ENCODE results near the gene CD81. TPM values are rescaled to one million over a fixed set of nuclear protein-coding genes. Genes with fewer than 3 reads are reported as not detected.

CD81 gene
- total RNA-seq, 4 donors from 2014 or later, result 234 to 340 (median 277) TPM

GRCh38 chr11:2423157-2424025 is 46.3 kb downstream of the CD81 start:
- Histone ChIP-seq H3K36me3 (no peaks in the 10 kb centered on the region), H3K4me1 (peaks cover 14% of the 10 kb centered on the region), H3K9me3 (no peaks in the 10 kb centered on the region), H3K4me3 (no peak overlapping the region), H3K27ac (no peak overlapping the region), H3K27me3 (peaks cover 12% of the 10 kb centered on the region)
- TF ChIP-seq EP300 (IDR thresholded peaks at IDR 0.05) (no peak), CTCF (IDR thresholded peaks at IDR 0.05) (no peak), POLR2A (IDR thresholded peaks at IDR 0.05) (no peak), POLR2AphosphoS5 (IDR thresholded peaks at IDR 0.05) (no peak)
- WGBS, result 81% methylated on average over 9 of the region's 26 CpGs
- no peak for DNase-seq (ENCODE audit: low spot score in 2 of 2)

GRCh38 chr11:2424811-2425495 is 47.8 kb downstream of the CD81 start:
- H3K4me3 ChIP-seq, result no peak overlapping the region
- no peaks in the 10 kb centered on the region for H3K9me3 ChIP-seq
- no peak overlapping the region for H3K27ac ChIP-seq
- whole genome bisulfite sequencing, result 87% methylated on average over 13 of the region's 28 CpGs
- peaks cover 11% of the 10 kb centered on the region for H3K4me1 ChIP-seq
- H3K36me3 ChIP-seq, result no peaks in the 10 kb centered on the region
- TF ChIP-seq EP300 (IDR thresholded peaks at IDR 0.05) (no peak), POLR2AphosphoS5 (IDR thresholded peaks at IDR 0.05) (no peak), POLR2A (IDR thresholded peaks at IDR 0.05) (no peak), CTCF (IDR thresholded peaks at IDR 0.05) (no peak)
- peaks cover 12% of the 10 kb centered on the region for H3K27me3 ChIP-seq
- DNase-seq (ENCODE audit: low spot score in 2 of 2), result no peak

DNA sequence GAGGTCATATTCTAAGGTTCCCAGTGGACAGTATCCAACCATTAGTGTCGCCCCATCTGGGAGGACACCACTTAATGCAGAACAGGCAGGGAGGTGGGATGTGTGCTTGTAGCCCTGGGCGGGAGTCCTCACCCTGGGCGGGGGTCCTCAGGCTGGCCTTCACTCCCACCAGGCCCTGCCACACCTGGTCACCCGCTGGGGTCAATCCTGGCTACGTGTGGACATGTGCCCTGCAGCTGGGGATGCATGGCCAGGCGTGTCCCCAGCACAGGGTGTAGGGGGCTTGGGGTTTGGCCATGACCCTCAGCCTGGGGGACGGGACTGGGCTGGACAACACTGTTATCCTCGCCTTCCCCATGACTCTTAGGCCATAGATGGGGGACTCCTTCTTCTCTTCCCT is 48.4 kb downstream of the CD81 start:
- no peak overlapping the region for H3K4me3 ChIP-seq
- TF ChIP-seq EP300 (IDR thresholded peaks at IDR 0.05), result no peak
- TF ChIP-seq POLR2A (IDR thresholded peaks at IDR 0.05), result no peak
- no peak for TF ChIP-seq POLR2AphosphoS5 (IDR thresholded peaks at IDR 0.05)
- no peak for TF ChIP-seq CTCF (IDR thresholded peaks at IDR 0.05)
- WGBS, result 89% methylated on average over 3 of the region's 8 CpGs

GRCh38 chr11:2426221-2426620 is 49.1 kb downstream of the CD81 start:
- peaks cover 8% of the 10 kb centered on the region for H3K27me3 ChIP-seq
- peaks cover 6% of the 10 kb centered on the region for H3K4me1 ChIP-seq
- no peaks in the 10 kb centered on the region for H3K9me3 ChIP-seq
- no CpG with 5 or more reads among the region's 13 CpGs for WGBS
- DNase-seq (ENCODE audit: low spot score in 2 of 2), result no peak
- H3K36me3 ChIP-seq, result no peaks in the 10 kb centered on the region
- H3K4me3 ChIP-seq, result no peak overlapping the region
- H3K27ac ChIP-seq, result no peak overlapping the region
- TF ChIP-seq POLR2A (IDR thresholded peaks at IDR 0.05) (no peak), EP300 (IDR thresholded peaks at IDR 0.05) (no peak), POLR2AphosphoS5 (IDR thresholded peaks at IDR 0.05) (no peak), CTCF (IDR thresholded peaks at IDR 0.05) (no peak)

More for the DNA sequence above, 48.4 kb downstream of the CD81 start:
- DNase-seq (ENCODE audit: low spot score in 2 of 2), result no peak
- Histone ChIP-seq H3K36me3 (no peaks in the 10 kb centered on the region), H3K27me3 (peaks cover 12% of the 10 kb centered on the region), H3K9me3 (no peaks in the 10 kb centered on the region), H3K27ac (no peak overlapping the region), H3K4me1 (peaks cover 8% of the 10 kb centered on the region)

All from suprapubic skin (tissue), 4 donors.